GM18517 (cell line): ENCODE measurements around the gene LYRM4.
"Not testable (repeated sequence)": the region's sequence is repeated elsewhere in the genome, so short reads cannot be mapped to it uniquely, and the experiment has no call there.

Experiments used
- ATAC-seq: cut with Tn5 transposase; IDR thresholded peaks from one replicate; pipeline ENCODE4 v1.9.1; 2021; ENCODE audit warnings: mild to moderate bottlenecking, moderate library complexity; ENCODE audit not compliant: unreplicated experiment

Gene LYRM4

DNA sequence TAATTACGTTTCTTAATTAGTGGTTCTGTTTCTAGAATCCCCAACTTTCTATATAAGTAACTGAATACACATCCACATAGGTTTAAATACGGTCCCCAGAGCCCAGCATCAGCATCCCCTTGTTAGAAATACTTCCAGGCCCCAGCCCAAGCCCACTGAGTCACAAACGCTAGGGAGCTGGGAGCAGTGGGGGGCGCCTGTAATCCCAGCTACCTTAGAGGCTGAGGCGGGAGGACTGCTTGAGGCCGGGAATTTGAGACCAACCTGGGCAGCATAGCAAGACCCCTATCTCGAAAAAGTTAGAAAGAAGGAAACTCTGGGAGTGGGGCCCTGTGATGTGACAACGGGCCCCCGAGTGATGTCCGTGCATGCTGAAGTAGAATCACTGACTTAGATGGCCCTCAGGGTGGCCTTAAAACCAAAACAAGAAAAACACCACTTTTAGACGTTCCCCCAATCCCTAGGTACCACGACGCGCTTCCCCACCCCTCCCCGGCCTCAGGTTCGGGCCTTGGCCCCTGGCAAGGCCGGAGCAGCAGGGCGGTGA is 176.9 kb downstream of the LYRM4 start:
- ATAC-seq = no peak

DNA sequence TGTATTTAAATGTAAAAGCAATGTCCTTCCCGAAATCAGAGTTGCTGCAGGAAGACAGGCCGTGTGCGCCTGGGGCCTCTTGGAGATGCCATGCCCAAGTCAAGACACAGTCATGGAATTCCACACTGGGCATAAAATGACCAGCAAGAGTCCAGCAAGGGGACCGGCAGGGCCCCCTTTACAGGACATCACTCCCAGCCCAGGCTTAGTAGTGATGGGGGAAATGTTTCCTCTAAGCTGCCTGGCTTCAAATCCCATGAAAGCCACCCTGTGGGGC is 177.5 kb downstream of the LYRM4 start:
- ATAC-seq = no peak

DNA sequence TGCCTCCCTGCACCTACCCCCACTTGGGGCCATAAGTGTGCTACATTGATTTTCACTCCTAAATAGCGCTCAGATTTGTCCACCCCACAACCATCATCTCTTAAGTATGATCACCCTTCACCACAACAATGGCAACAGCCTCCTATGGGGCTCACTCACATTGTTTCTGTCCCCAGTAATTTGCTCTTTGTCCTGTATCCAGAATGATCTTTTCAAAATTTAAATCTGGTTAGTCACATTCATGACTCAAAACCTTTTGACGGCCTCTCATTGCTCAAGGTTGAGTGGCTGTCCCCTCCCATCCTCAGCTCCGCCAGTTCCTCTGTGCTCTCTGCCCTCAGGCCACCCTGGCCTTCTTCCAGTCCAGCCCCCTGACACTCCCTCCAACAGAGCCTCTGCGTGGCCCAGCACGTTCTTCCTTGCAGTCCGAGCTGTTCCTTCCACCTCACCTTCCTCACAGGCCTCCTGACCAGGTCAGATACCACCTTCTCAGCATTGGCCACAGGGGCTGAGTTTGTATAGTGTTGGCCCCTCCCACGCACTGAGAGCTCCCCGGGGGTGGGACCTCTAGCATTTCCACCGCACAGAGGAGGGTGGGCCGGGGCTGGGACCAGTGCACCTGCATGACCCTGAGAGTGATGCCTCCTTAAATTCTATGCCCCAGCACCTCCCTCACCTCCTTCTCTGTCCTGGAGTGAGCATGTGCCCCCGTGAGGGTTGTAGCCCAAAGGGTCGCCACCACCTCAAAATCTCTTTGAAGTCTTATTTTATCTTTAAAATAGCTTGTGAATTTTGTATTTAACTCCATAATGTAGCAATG is 178.1 kb downstream of the LYRM4 start:
- no peak for ATAC-seq

GRCh38 chr6:5081955-5082354 is 178.8 kb downstream of the LYRM4 start:
- ATAC-seq = no peak

GRCh38 chr6:5081182-5081581 is 179.6 kb downstream of the LYRM4 start:
- no peak for ATAC-seq

- no peak for ATAC-seq
These were observed 180.2 kb downstream of the LYRM4 start for GRCh38 chr6:5080574-5080973.

GRCh38 chr6:5079692-5080091 is 181.1 kb downstream of the LYRM4 start:
- ATAC-seq = no peak

DNA sequence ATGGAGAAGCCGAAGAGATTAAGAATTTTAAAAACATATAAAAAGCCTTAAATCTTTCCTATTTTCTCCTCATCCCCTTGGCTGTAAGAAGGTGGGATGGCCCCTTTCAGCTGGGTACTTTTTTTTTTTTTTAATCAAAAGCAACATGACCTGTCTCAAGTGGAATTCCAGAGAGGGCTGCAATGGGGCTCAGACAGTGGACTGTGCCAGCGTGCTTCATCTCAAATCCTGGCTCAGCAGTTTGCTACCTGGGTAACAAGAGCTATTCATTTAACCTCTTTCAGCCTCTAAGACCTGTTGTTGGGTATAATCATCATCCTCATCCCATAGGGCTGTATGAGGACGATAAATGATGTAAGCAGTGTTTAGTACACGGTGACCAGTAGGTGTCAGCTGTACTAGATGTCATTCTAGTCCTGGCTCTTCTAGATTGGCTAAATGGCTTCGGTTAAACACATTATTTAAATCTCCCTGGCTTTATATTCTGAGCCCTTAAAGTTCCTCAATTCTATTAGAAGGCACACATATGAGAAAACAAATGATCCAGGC is 182.6 kb downstream of the LYRM4 start:
- ATAC-seq = no peak

DNA sequence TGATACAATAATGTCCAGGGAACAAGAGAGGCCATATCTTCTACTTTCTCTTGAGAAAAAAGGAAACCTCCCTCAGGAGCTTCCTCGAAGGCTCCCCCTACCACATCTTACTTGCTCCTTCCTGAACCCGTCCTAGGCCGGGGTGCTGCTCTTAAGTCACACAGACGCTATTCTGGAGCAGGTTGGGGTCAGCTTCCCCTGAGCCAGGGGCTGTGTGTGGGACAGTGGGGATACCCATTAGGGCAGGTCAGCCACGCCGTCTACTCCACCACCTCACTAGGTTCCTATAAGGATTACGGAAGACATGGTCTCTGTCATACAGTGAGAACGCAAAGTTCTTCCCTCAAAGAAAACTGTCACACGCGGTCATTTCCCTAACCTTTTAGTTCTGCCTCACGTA is 183.8 kb downstream of the LYRM4 start:
- no peak for ATAC-seq

DNA sequence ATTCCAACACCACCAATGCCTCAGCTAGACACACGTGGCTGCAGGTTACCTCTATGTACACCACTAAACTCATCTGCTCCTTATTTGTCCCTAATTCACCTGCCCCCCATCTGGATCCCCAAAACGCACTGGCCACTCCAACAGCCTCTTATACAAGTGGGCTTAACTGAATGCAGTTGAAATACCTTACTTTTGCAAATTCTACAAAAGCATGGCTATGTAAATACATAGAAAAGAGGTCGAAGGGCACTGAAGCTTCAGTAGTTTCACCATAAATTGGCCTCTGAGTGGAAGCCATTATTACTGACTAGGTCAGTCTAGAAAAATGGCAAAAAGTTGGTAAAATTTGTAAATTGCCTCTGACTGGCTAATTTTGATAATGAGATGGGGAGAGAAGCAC is 186.8 kb downstream of the LYRM4 start:
- ATAC-seq = no peak

- ATAC-seq = no peak
These were observed 188.3 kb downstream of the LYRM4 start for GRCh38 chr6:5072440-5072839.

- no peak for ATAC-seq
These were observed 189.5 kb downstream of the LYRM4 start for GRCh38 chr6:5071216-5071615.

DNA sequence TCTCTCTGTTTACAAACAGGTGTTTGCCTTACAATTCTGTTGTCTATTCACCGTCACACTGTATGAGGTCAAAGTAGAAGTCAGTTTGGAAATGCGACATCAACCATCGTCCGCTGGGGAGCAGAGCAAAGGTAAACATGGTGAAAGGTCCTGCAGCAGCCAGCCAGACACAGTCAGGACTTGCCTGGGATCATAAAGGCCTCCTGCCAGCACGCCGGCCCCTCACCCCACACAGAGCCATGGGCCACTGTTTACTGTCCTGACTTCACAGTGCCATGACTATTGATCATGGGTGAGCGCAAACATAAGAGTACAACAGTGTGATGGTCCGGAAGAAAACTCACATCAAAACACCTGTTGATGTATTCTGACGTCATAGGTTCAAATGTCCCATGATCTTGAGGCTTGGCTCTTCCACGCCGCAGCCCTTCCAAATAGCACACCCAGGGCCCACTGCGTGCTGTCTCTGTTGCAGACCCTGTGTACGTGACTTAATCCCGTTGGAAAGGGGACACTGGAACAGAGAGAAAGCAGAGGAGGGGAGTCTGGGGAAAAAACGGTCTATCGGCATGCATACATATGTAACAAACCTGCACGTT is 192.5 kb downstream of the LYRM4 start:
- ATAC-seq = no peak

- no peak for ATAC-seq
These were observed 193.4 kb downstream of the LYRM4 start for GRCh38 chr6:5067305-5067704.

DNA sequence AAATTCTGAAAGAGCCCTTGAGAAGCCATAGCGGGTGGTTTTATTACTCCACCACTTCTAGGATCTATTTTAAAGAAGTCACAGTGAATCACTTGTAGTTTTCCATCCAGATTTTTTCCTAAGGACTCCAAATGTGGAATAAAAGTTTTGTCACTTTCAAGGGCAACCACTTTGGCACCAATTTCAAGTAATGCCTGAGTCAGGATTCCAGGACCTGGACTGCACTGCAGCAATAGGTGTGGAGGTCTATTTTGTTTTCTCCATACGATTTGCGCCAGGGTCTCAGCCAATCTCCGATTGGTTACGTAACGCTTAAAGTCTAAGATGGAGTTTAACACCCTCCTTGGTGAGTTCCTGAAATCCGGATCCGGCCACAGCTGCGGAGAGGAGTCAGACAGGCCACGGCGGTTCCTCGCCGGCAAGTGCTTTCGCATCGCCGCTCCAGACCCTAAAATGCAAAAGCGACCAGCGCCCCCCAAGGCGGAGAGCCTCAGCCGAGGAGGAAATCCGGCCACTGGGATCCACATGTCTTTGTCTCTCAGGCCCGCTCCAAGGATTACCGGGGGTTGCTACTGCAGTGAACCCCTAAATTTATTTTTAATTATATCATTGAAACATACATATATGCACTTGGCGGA is 194.2 kb downstream of the LYRM4 start:
- ATAC-seq = no peak

- ATAC-seq = no peak
These were observed 197.1 kb downstream of the LYRM4 start for GRCh38 chr6:5063617-5064016.

DNA sequence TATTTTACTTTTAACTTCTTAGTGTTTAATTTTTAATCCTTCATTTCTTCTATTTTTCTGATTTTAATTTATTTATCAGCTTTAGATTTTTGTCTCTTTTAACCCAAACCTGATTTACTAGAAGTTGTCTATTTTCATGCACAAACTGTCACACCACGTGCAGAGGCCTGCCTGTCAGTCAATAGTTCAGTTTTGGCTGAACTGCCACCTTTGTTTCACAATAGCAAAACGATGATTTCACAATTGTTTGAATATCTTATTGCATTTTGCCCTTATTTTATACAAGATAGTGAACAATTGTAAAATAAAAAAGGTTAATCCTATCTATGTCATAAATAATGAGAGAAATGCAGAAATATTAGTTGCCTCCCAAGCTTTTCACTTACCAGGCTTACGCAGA is 199.6 kb downstream of the LYRM4 start:
- no peak for ATAC-seq

DNA sequence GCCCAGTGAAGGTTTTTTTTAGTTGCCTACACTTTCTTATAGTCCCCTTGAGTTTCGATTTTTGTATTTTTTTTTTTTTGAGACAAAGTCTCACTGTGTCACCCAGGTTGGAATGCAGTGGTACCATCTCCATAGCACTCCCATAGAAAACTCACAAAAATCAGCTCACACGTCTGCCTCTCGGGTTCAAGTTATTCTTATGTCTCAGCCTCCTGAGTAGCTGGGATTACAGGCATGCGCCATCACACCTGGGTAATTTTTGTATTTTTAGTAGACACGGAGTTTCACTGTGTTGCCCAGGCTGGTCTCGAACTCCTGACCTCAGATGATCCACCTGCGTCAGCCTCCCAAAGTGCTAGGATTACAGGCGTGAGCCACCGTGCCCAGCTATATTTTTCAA is 200.3 kb downstream of the LYRM4 start:
- ATAC-seq = not testable (repeated sequence)

- no peak for ATAC-seq
These were observed 201.5 kb downstream of the LYRM4 start for GRCh38 chr6:5059036-5059896.
